GM21619 (cell line): ENCODE results near the gene F3.
A peak's percentile ranks its signal among the peaks of the same experiment; 100 is the strongest.

Source experiments
- ATAC-seq: cut with Tn5 transposase; IDR thresholded peaks from one replicate; pipeline ENCODE4 v1.9.1; 2021; ENCODE audit not compliant: unreplicated experiment

F3 gene

DNA sequence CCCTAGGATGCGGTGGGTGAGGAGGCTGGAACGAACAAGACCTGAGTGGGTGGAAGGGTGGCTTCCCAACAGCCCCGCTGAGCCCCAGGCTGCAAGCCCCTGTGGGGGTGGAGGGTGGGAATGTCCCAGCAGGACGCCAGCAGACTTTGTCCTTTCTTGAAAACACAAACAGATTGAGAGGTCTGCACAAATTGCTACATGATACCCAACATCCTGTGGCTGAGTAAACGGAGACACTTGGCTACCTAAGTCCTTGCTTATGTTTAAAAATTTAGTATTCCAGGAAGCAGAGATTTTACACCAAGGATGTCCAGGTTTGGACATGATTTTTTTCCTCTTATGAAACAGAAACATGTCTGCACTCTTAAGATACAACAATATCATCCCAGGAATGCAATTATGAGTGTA, 11.8 kb upstream of the F3 start:
- ATAC-seq: no peak

DNA sequence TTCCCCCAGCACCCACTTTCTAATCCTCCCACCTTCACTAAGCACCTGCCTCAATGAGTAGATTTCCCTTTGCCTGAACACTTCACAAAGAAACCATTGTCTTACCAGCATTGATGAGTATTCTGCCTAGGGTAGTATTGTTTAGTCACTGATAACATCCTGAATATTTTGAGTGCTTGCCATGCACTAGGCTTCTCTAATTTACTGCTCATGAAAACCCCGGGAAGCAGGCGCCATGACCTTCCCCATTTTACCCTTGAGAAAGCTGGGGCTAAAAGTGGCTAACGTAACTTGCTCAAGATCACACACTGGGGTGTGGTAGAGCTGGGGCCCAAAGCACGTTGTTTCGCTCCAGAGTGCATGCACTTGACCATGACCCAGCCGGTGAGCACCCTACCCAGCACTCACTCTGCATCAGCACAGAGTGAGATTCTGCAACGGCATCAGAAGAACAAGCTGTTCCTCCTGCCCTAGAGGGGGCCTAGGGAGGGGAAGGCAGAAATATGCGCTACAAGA, 10.6 kb upstream of the F3 start:
- no peak for ATAC-seq

GRCh38 chr1:94551449-94551848, 9.9 kb upstream of the F3 start:
- no peak for ATAC-seq

- ATAC-seq: no peak
These were observed 9.3 kb upstream of the F3 start for GRCh38 chr1:94550800-94551241.

GRCh38 chr1:94550396-94550795, 8.8 kb upstream of the F3 start:
- ATAC-seq: no peak

- no peak for ATAC-seq
These were observed 8.1 kb upstream of the F3 start for GRCh38 chr1:94549706-94550105.

DNA sequence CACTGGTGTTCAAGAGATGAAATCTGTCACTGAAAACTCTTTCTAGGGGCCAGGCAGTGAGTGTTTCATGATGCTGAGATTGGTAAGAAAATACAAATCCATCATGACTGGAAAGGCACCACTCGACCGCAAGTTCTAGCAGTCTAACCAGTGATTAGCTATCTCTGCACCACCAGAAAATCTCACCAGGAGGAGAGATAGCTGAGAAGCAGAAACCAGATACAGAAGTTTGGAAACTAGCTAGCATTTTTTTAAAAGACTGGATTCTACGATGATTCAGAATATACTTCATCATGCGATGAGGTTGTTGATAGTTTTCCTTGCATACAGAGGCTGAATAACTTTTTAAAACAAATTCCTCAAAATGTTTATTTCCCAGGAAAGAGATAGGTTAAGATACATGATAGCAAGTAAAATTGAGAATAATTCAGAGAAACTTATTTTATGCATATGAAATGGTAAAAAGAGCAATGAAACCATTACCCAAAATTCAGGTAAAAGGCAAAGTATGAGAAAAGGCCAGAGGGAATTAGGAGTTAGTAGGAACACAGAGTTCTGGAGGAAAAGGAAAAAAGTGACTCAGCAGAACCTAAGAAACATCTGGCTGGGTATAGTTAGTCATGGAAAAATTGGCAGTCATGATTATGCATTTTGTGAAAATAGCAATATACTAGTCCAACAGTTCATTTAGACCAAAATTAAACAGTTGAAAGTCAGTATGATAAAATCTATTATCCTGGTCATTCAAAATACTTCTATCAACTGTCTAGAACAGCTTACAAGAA, 3.3 kb upstream of the F3 start:
- no peak for ATAC-seq

DNA sequence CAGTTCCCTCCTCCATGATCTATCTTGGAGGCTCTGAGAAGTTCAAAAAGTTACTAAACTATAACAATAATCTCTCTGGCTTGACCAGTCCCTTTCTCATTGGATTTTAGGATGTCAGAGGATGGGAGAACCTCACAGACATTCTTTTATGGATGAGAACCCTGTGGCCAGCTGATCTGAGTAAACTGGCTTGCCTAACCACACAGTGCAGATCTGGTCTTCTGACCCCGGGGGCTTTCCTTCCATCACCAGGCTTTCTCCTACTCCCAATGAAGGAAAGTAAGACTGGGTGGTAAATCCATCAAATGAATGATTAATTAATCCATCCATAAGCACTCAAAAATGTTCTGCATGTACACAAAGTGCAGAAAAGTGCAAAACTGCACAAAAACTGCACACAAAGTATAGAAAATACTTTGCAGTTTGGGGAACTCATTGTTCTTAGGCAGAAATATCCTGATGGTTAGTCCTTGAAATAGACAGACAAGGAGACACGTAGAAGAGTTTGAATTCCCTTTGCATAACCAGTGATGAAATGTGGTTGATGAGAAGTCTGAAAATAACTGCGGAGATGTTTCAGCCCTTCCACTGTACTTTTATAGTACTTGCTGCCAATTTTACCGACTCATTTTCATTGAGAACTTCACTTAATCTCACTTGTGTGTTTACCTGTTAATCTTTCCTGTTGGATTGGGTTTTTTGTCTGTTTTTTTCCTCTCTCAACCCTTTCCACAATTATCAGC, 2.5 kb upstream of the F3 start:
- no peak for ATAC-seq

GRCh38 chr1:94543001-94543400, 1.4 kb upstream of the F3 start:
- no peak for ATAC-seq

- ATAC-seq: peak; percentile 22
These were observed 720 bp upstream of the F3 start for GRCh38 chr1:94542088-94542870.

- no peak for ATAC-seq
These were observed 916 bp downstream of the F3 start for GRCh38 chr1:94540440-94541245.

GRCh38 chr1:94539496-94539895, 2.1 kb downstream of the F3 start:
- no peak for ATAC-seq

- ATAC-seq: no peak
These were observed 3.2 kb downstream of the F3 start for GRCh38 chr1:94538243-94538827.

- no peak for ATAC-seq
These were observed 4.3 kb downstream of the F3 start for GRCh38 chr1:94537254-94537653.

GRCh38 chr1:94535879-94536278, 5.7 kb downstream of the F3 start:
- ATAC-seq: no peak

- no peak for ATAC-seq
These were observed 6.5 kb downstream of the F3 start for GRCh38 chr1:94535095-94535494.

GRCh38 chr1:94532077-94532476, 9.5 kb downstream of the F3 start:
- no peak for ATAC-seq

GRCh38 chr1:94531664-94532063, 9.9 kb downstream of the F3 start:
- no peak for ATAC-seq

DNA sequence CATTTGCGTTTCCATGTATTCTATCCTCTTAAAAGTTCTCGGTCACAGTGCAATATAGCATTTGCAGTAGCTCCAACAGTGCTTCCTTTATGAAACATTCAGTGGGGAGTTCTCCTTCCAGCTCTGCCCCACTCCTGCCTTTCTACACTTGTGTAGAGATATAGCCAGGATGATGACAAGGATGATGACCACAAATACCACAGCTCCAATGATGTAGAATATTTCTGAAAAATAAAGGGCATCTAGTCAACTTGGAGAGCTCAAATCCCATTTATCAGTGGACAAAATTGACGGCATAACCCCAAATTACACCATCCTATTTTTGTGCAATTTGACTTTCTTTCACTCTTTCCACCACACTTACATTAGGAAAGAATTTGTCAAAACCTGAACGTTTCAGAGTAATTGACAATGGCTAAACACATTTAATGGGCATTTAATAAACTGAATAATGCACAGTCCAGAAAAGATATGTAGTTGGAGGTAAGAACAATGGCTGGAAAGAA, 11.1 kb downstream of the F3 start:
- no peak for ATAC-seq

DNA sequence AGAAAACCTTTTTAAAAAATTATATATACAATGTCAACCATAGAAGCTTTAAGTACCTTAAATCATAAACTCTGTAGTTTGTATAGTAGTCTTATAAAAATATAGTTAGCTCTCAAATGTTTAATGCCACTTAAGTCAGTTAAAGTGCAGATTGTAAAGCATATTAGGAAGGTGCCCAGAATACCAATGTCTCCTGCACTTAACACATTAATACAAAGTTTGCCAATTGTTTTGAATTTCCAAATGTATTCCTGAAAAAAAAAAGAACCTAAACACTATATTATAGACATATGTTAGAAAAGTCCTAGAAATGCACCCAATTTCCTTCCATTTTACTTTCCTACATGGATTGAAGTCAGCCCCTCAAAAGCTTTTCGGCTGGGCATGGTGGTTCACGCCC, 12.1 kb downstream of the F3 start:
- ATAC-seq: no peak
